Measurements from ENCODE around the gene TMEM134. TPM values are rescaled to one million over a fixed set of nuclear protein-coding genes. Genes with fewer than 3 reads are reported as not detected.

TMEM134 gene
- total RNA-seq, 2 experiments from 2014 or later, result 49.9 to 52.4 TPM

- DNase-seq (peak; percentile 52 to 87 (median 77)), ATAC-seq (ENCODE audit: poor library complexity) (peak; percentile 47)
- TF ChIP-seq CTCF (IDR thresholded peaks at IDR 0.05), result no peak
- peaks cover 66% of the 10 kb centered on the region for H3K4me1 Mint-ChIP-seq (ENCODE audit: low read depth)
- H3K27ac ChIP-seq (ENCODE audit: low read depth in 1 of 2, low read length in 2 of 2), result peak overlapping the region; percentile 72 to 94
- intact Hi-C loops (cut with DNase I, micrococcal nuclease), result loop anchor here in 1 of 2 experiments (1.0 kb wide), 1 partner anchor 17 kb away; no protein-coding TSS in a partner anchor
- peak overlapping the region; percentile 98 for H3K27ac Mint-ChIP-seq
- peaks cover 80% of the 10 kb centered on the region for H3K4me1 ChIP-seq (ENCODE audit: insufficient read depth, low read length)
- H3K9me3 ChIP-seq (ENCODE audit: control insufficient read depth in 1 of 2, insufficient read depth in 1 of 2, low read length in 2 of 2), result no peaks in the 10 kb centered on the region
- H3K36me3 ChIP-seq (ENCODE audit: insufficient read depth, low read length), result peaks cover 29% of the 10 kb centered on the region
- POLR2A ChIA-PET, result interaction anchor here (1.0 to 17.7 kb wide), 26 partner anchors 10 to 319 kb away, joined by 3 to 411 read pairs (median 12); partner anchors contain the start of genes AIP, CABP4, CARNS1 and CDK2AP2
- peaks cover 49% of the 10 kb centered on the region for H3K36me3 Mint-ChIP-seq (ENCODE audit: low read depth)
- CTCF ChIA-PET, result interaction anchor here (0.8 to 4.3 kb wide), 7 partner anchors 18 to 56 kb away, joined by 3 to 21 read pairs (median 6); partner anchors contain the start of genes PPP1CA, TBC1D10C and TMEM134
- H3K27me3 Mint-ChIP-seq, result no peaks in the 10 kb centered on the region
- H3K27me3 ChIP-seq (ENCODE audit: control insufficient read depth in 1 of 2, insufficient read depth in 2 of 2, low read length in 2 of 2), result no peaks in the 10 kb centered on the region
- peak overlapping the region; percentile 97 for H3K4me3 ChIP-seq (ENCODE audit: low read length)
- H3K4me3 Mint-ChIP-seq, result peak overlapping the region; percentile 98
- no peaks in the 10 kb centered on the region for H3K9me3 Mint-ChIP-seq
Observed at GRCh38 chr11:67438158-67438902, 30.7 kb downstream of the TMEM134 start.

DNA sequence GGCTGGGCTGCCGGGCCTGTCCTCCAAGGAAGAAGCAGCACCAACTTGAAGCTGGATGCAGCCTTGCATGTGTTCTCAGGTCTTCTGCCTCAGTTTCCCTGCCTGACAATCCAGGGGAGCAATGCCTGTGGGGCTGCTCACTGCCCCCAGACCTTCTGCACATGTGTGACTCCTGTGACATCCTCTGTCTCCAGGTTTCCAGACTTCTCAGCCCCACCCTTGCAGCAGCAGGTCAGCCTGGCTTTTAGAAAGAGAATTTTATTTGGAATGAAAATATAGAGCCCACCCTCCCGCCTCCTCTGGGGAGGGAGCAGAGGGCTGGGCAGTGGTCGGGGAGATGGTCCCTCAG is 31.3 kb downstream of the TMEM134 start:
- POLR2A ChIA-PET, result interaction anchor here (1.0 to 17.7 kb wide), 27 partner anchors 9 to 319 kb away, joined by 3 to 411 read pairs (median 11); partner anchors contain the start of genes AIP, CABP4, CARNS1 and CDK2AP2
- H3K27ac ChIP-seq (ENCODE audit: low read depth in 1 of 2, low read length in 2 of 2), result peak overlapping the region; percentile 72 to 94
- intact Hi-C loops (cut with DNase I, micrococcal nuclease), result loop anchor here (1.0 to 2.0 kb wide), 7 partner anchors 9 to 69 kb away; partner anchors contain the start of genes PPP1CA (in 1 of the 2) and TMEM134 (in 1 of the 2)
- DNase-seq (no peak), ATAC-seq (ENCODE audit: poor library complexity) (no peak)
- Mint-ChIP-seq H3K4me3 (peak overlapping the region; percentile 98), H3K27me3 (no peaks in the 10 kb centered on the region), H3K4me1 (ENCODE audit: low read depth) (peaks cover 69% of the 10 kb centered on the region), H3K36me3 (ENCODE audit: low read depth) (peaks cover 54% of the 10 kb centered on the region), H3K27ac (peak overlapping the region; percentile 98), H3K9me3 (no peaks in the 10 kb centered on the region)
- no peaks in the 10 kb centered on the region for H3K9me3 ChIP-seq (ENCODE audit: control insufficient read depth in 1 of 2, insufficient read depth in 1 of 2, low read length in 2 of 2)
- CTCF ChIA-PET, result interaction anchor here (0.8 to 4.3 kb wide), 7 partner anchors 17 to 55 kb away, joined by 3 to 21 read pairs (median 6); partner anchors contain the start of genes PPP1CA, TBC1D10C and TMEM134
- H3K27me3 ChIP-seq (ENCODE audit: control insufficient read depth in 1 of 2, insufficient read depth in 2 of 2, low read length in 2 of 2), result no peaks in the 10 kb centered on the region
- peaks cover 81% of the 10 kb centered on the region for H3K4me1 ChIP-seq (ENCODE audit: insufficient read depth, low read length)
- no peak for TF ChIP-seq CTCF (IDR thresholded peaks at IDR 0.05)
- peaks cover 35% of the 10 kb centered on the region for H3K36me3 ChIP-seq (ENCODE audit: insufficient read depth, low read length)
- H3K4me3 ChIP-seq (ENCODE audit: low read length), result peak overlapping the region; percentile 97

GRCh38 chr11:67437082-67437808 is 31.8 kb downstream of the TMEM134 start, which contains the start of gene PTPRCAP:
PTPRCAP (minus strand) TSS chr11:67437682; CDS start chr11:67437619, 63 bp downstream.
- ATAC-seq (ENCODE audit: poor library complexity), result peak; percentile 59
- Histone ChIP-seq H3K4me3 (ENCODE audit: low read length) (peak within 1 kb of the TSS; percentile 97), H3K9me3 (ENCODE audit: control insufficient read depth in 1 of 2, insufficient read depth in 1 of 2, low read length in 2 of 2) (no peaks in the 10 kb centered on the region), H3K36me3 (ENCODE audit: insufficient read depth, low read length) (peaks cover 40% of the 10 kb centered on the region), H3K4me1 (ENCODE audit: insufficient read depth, low read length) (peaks cover 81% of the 10 kb centered on the region), H3K27me3 (ENCODE audit: control insufficient read depth in 1 of 2, insufficient read depth in 2 of 2, low read length in 2 of 2) (no peaks in the 10 kb centered on the region), H3K27ac (ENCODE audit: low read depth in 1 of 2, low read length in 2 of 2) (peak within 1 kb of the TSS; percentile 72 to 94)
- Mint-ChIP-seq H3K27me3 (no peaks in the 10 kb centered on the region), H3K9me3 (no peaks in the 10 kb centered on the region), H3K4me1 (ENCODE audit: low read depth) (peaks cover 69% of the 10 kb centered on the region), H3K4me3 (peak within 1 kb of the TSS; percentile 98), H3K27ac (peak within 1 kb of the TSS; percentile 98), H3K36me3 (ENCODE audit: low read depth) (peaks cover 60% of the 10 kb centered on the region)
- ChIA-PET CTCF (interaction anchor here (0.9 to 4.3 kb wide), 9 partner anchors 17 to 86 kb away, joined by 3 to 21 read pairs (median 4); partner anchors contain the start of genes PPP1CA, TBC1D10C and TMEM134), POLR2A (interaction anchor here (0.6 to 17.7 kb wide), 29 partner anchors 9 to 1016 kb away, joined by 3 to 411 read pairs (median 8); partner anchors contain the start of genes AIP, CABP4, CARNS1 and CDK2AP2)
- DNase-seq, result peak; percentile 57 to 91 (median 82)
- intact Hi-C loops (cut with DNase I, micrococcal nuclease), result loop anchor here (1.0 to 2.0 kb wide), 6 partner anchors 9 to 70 kb away; partner anchors contain the start of genes PPP1CA (in 1 of the 2) and TMEM134 (in 1 of the 2)
- no peak for TF ChIP-seq CTCF (IDR thresholded peaks at IDR 0.05)

Data from CD4-positive, alpha-beta T cell (primary cell).